Neuronal stem cell (in vitro differentiated cells): ENCODE data around the gene NR2C1.

Experiments
- DNase-seq: peaks from one replicate; pipeline ENCODE4 v3.0.0-alpha.2; 2013; ENCODE audit warnings: low spot score
- H2AFZ ChIP-seq: one replicate; pipeline ENCODE4 v1.6.1; 2013; ENCODE audit warnings: mild to moderate bottlenecking, low read length, inconsistent platforms
- H2AK5ac ChIP-seq: 2 replicates; pipeline ENCODE4 v1.6.1; 2013; ENCODE audit warnings: low read depth, mild to moderate bottlenecking, inconsistent platforms, low read length, moderate library complexity, mixed read lengths
- H2BK120ac ChIP-seq: 2 replicates; pipeline ENCODE4 v1.6.1; 2013; ENCODE audit warnings: low read depth, mild to moderate bottlenecking, inconsistent platforms, low read length, moderate library complexity, mixed read lengths
- H2BK12ac ChIP-seq: one replicate; pipeline ENCODE4 v1.6.1; 2013; ENCODE audit warnings: low read length, inconsistent platforms
- H2BK15ac ChIP-seq: 2 replicates; pipeline ENCODE4 v1.6.1; 2013; ENCODE audit warnings: mild to moderate bottlenecking, low read length, inconsistent platforms, mixed read lengths
- H2BK5ac ChIP-seq: one replicate; pipeline ENCODE4 v1.6.1; 2013; ENCODE audit warnings: inconsistent platforms, mild to moderate bottlenecking, low read length, moderate library complexity
- H3K14ac ChIP-seq: one replicate; pipeline ENCODE4 v1.6.1; 2013; ENCODE audit warnings: low read length, inconsistent platforms
- H3K18ac ChIP-seq: 2 replicates; pipeline ENCODE4 v1.6.1; 2013; ENCODE audit warnings: low read length, inconsistent platforms
- H3K23ac ChIP-seq: 2 replicates; pipeline ENCODE4 v1.6.1; 2013; ENCODE audit warnings: low read depth, mild to moderate bottlenecking, mixed read lengths, low read length, inconsistent platforms; ENCODE audit not compliant: poor library complexity
- H3K27ac ChIP-seq: replicated peaks from 3 replicates; pipeline ENCODE4 v1.5.1; 2013; ENCODE audit warnings: low read length, inconsistent platforms
- H3K27me3 ChIP-seq, 3 experiments: 2 replicates each; pipeline ENCODE4 v1.6.1; 2013; ENCODE audit warnings: low read length in 3 of 3, mild to moderate bottlenecking in 2 of 3, inconsistent platforms in 1 of 3, low read depth in 1 of 3, mixed read lengths in 1 of 3, moderate library complexity in 1 of 3; ENCODE audit not compliant: control insufficient read depth in 3 of 3, insufficient read depth in 3 of 3
- H3K36me3 ChIP-seq, 2 donors: replicated peaks in 1 of 2; 2 replicates each; pipeline ENCODE4 v1.6.1; 2013; ENCODE audit warnings: low read length in 2 of 2; ENCODE audit not compliant: control insufficient read depth in 2 of 2, insufficient read depth in 2 of 2
- H3K4ac ChIP-seq: 2 replicates; pipeline ENCODE4 v1.6.1; 2013; ENCODE audit warnings: inconsistent platforms, mild to moderate bottlenecking, low read length, moderate library complexity
- H3K4me1 ChIP-seq, 2 donors: 1 replicate in 1 of 2; 2 replicates in 1 of 2; pipeline ENCODE4 v1.6.1; 2013; ENCODE audit warnings: low read length in 2 of 2, low read depth in 1 of 2; ENCODE audit not compliant: control insufficient read depth in 2 of 2, insufficient read depth in 1 of 2
- H3K4me2 ChIP-seq: one replicate; pipeline ENCODE4 v1.6.1; 2013; ENCODE audit warnings: mild to moderate bottlenecking, low read length, inconsistent platforms; ENCODE audit not compliant: insufficient read depth, poor library complexity, severe bottlenecking
- H3K4me3 ChIP-seq, 2 donors: 2 replicates each; pipeline ENCODE4 v1.5.1; 2013; ENCODE audit warnings: low read length in 2 of 2, mild to moderate bottlenecking in 2 of 2, inconsistent platforms in 1 of 2, moderate library complexity in 1 of 2
- H3K79me1 ChIP-seq: one replicate; pipeline ENCODE4 v1.6.1; 2013; ENCODE audit warnings: low read depth, mild to moderate bottlenecking, inconsistent platforms, low read length, moderate library complexity
- H3K9ac ChIP-seq: one replicate; pipeline ENCODE4 v1.6.1; 2013; ENCODE audit warnings: mild to moderate bottlenecking, low read depth, low read length, inconsistent platforms; ENCODE audit not compliant: poor library complexity
- H3K9me3 ChIP-seq, 2 donors: replicated peaks in 1 of 2; 2 replicates each; pipeline versions ENCODE3 to v1.6.1; 2013; ENCODE audit warnings: low read length in 2 of 2, mild to moderate bottlenecking in 2 of 2, inconsistent platforms in 1 of 2, low read depth in 1 of 2, mixed read lengths in 1 of 2, moderate library complexity in 1 of 2; ENCODE audit not compliant: control insufficient read depth in 2 of 2, insufficient read depth in 1 of 2
- H4K8ac ChIP-seq: one replicate; pipeline ENCODE4 v1.6.1; 2013; ENCODE audit warnings: low read depth, mild to moderate bottlenecking, inconsistent platforms, low read length, moderate library complexity
- H4K91ac ChIP-seq: one replicate; pipeline ENCODE4 v1.6.1; 2013; ENCODE audit warnings: low read length, low read depth, mild to moderate bottlenecking, inconsistent platforms; ENCODE audit not compliant: poor library complexity
- WGBS, 2 donors: extraction: QIAGEN DNeasy Blood & Tissue Kit; methylation state at CpG; one replicate each; pipeline ENCODE4 v1.1.7; 2013; ENCODE audit warnings: missing lambda C conversion rate in 2 of 2, mixed read lengths in 1 of 2; ENCODE audit not compliant: insufficient read length in 2 of 2, insufficient replicate concordance in 1 of 2; ENCODE audit errors: extremely low coverage in 2 of 2; 5-methylcytosine and 5-hydroxymethylcytosine counted together

The NR2C1 gene

GRCh38 chr12:95022477-95022876 is 50.9 kb downstream of the NR2C1 start:
- H3K4me3 ChIP-seq, result no peak overlapping the region
- no peak overlapping the region for H3K27ac ChIP-seq
- no peak overlapping the region for H3K4me2 ChIP-seq
- H3K27me3 ChIP-seq, result no peaks in the 10 kb centered on the region
- no peak overlapping the region for H3K4ac ChIP-seq
- no peak overlapping the region for H2BK15ac ChIP-seq
- no peak overlapping the region for H3K14ac ChIP-seq
- H3K9me3 ChIP-seq, result no peaks in the 10 kb centered on the region
- no peaks in the 10 kb centered on the region for H3K4me1 ChIP-seq
- no peak overlapping the region for H4K8ac ChIP-seq
- H3K23ac ChIP-seq, result no peak overlapping the region
- no peak overlapping the region for H3K9ac ChIP-seq
- H2BK120ac ChIP-seq, result no peak overlapping the region
- DNase-seq, result no peak
- H3K79me1 ChIP-seq, result no peaks in the 10 kb centered on the region
- WGBS, 2 donors, result no CpG with 5 or more reads among the region's 2 CpGs
- H2BK5ac ChIP-seq, result no peak overlapping the region
- no peak overlapping the region for H3K18ac ChIP-seq
- no peak overlapping the region for H2BK12ac ChIP-seq
- H2AK5ac ChIP-seq, result no peak overlapping the region
- no peak overlapping the region for H2AFZ ChIP-seq
- peaks cover 7 to 73% of the 10 kb centered on the region in 2 donors for H3K36me3 ChIP-seq
- no peak overlapping the region for H4K91ac ChIP-seq

DNA sequence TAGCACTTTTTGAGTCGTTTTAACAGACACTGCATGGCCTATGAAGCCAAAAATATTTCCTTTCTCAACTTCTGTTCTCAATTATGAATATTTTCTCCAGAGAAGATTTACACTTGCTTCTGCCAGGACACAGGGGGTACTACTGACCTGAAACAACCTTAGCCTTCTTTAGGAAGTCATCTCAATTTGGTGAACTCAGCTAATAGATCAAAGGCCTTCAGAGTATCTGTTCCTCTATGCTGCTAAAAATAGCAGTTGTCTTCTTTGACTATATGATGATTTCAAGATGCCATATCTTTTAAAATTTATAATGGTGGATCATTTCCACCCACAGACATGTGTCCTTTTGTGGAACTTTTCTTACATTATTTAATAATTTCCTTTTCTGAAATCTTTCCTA is 55.9 kb downstream of the NR2C1 start:
- Histone ChIP-seq H3K27me3 (no peaks in the 10 kb centered on the region), H3K79me1 (no peaks in the 10 kb centered on the region), H3K18ac (no peak overlapping the region), H2BK5ac (no peak overlapping the region), H3K4me3 (no peak overlapping the region), H3K4me2 (no peak overlapping the region), H3K4ac (no peak overlapping the region), H2AK5ac (no peak overlapping the region), H2BK120ac (no peak overlapping the region), H2BK12ac (no peak overlapping the region), H2BK15ac (no peak overlapping the region), H3K4me1 (no peaks in the 10 kb centered on the region), H4K91ac (no peak overlapping the region), H2AFZ (no peak overlapping the region), H3K23ac (no peak overlapping the region), H3K36me3 (peaks cover 2 to 28% of the 10 kb centered on the region in 2 donors), H4K8ac (no peak overlapping the region), H3K9me3 (no peaks in the 10 kb centered on the region), H3K9ac (no peak overlapping the region), H3K27ac (no peak overlapping the region), H3K14ac (no peak overlapping the region)
- no CpG with 5 or more reads among the region's 1 CpG for WGBS, 2 donors
- DNase-seq, result no peak

DNA sequence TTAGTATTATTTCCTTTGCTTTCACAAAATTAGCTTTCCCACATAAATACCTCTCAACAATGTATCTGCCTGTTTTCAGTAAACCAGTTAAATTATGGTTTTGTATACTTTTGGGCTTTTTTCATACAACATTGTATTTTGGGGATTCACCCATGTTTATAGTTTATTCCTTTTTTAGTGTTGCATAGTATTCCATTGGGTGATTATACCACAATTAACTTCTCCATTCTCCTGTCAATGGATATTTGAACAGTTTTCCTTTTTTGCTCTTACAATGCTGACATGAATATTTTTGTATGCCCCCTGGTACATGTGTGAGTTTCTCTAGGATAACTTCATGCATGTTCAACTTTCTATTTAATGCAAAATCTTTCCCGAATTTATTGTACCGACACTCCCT is 57.3 kb downstream of the NR2C1 start:
- H3K27ac ChIP-seq, result no peak overlapping the region
- H2BK15ac ChIP-seq, result no peak overlapping the region
- H3K14ac ChIP-seq, result no peak overlapping the region
- no peak overlapping the region for H3K9ac ChIP-seq
- no peaks in the 10 kb centered on the region for H3K79me1 ChIP-seq
- H3K4me2 ChIP-seq, result no peak overlapping the region
- H3K4ac ChIP-seq, result no peak overlapping the region
- no peak overlapping the region for H3K23ac ChIP-seq
- peaks cover 2 to 16% of the 10 kb centered on the region in 2 donors for H3K36me3 ChIP-seq
- no peak overlapping the region for H2AFZ ChIP-seq
- no peaks in the 10 kb centered on the region for H3K27me3 ChIP-seq
- no peak overlapping the region for H2BK5ac ChIP-seq
- no peak overlapping the region for H3K4me3 ChIP-seq
- H2BK12ac ChIP-seq, result no peak overlapping the region
- 100% methylated on average over 1 to 2 of the region's 2 CpGs for WGBS, 2 donors
- H4K91ac ChIP-seq, result no peak overlapping the region
- no peaks in the 10 kb centered on the region for H3K4me1 ChIP-seq
- no peak overlapping the region for H2BK120ac ChIP-seq
- H3K18ac ChIP-seq, result no peak overlapping the region
- DNase-seq, result no peak
- no peak overlapping the region for H4K8ac ChIP-seq
- no peaks in the 10 kb centered on the region for H3K9me3 ChIP-seq
- H2AK5ac ChIP-seq, result no peak overlapping the region

GRCh38 chr12:95014554-95014953 is 58.9 kb downstream of the NR2C1 start:
- Histone ChIP-seq H2AK5ac (no peak overlapping the region), H3K4me1 (no peaks in the 10 kb centered on the region), H3K14ac (no peak overlapping the region), H3K23ac (no peak overlapping the region), H3K4me2 (no peak overlapping the region), H3K36me3 (peaks cover 2 to 3% of the 10 kb centered on the region in 2 donors), H2BK5ac (no peak overlapping the region), H2AFZ (no peak overlapping the region), H4K91ac (no peak overlapping the region), H3K18ac (no peak overlapping the region), H3K9me3 (no peaks in the 10 kb centered on the region), H3K27ac (no peak overlapping the region), H4K8ac (no peak overlapping the region), H2BK120ac (no peak overlapping the region), H2BK15ac (no peak overlapping the region), H3K4me3 (no peak overlapping the region), H3K27me3 (no peaks in the 10 kb centered on the region), H3K4ac (no peak overlapping the region), H3K79me1 (no peaks in the 10 kb centered on the region), H2BK12ac (no peak overlapping the region), H3K9ac (no peak overlapping the region)
- DNase-seq, result no peak
